Fibroblast of villous mesenchyme (primary cell): ENCODE data around the gene MRTFB. TPM values are rescaled to one million over a fixed set of nuclear protein-coding genes. Genes with fewer than 3 reads are reported as not detected.

Experiments
- DNase-seq: peaks from one replicate; pipeline ENCODE4 v3.0.0-alpha.2; 2010; ENCODE audit warnings: low read depth
- H3K4me3 ChIP-seq: 2 replicates; pipeline ENCODE4 v1.5.1; 2011; ENCODE audit warnings: low read depth, mild to moderate bottlenecking, low read length
- CTCF ChIP-seq: IDR thresholded peaks from 2 replicates; pipeline ENCODE4 v1.5.1; 2012; ENCODE audit warnings: low read depth, mild to moderate bottlenecking, low read length; ENCODE audit not compliant: insufficient read depth
- total RNA-seq: library from RNA; depleted of rRNA; stranded (reverse); fragments of >200 nt; gene quantifications from 2 replicates; pipeline ENCODE4 v1.2.3, GENCODE V29; 2012

MRTFB gene
- total RNA-seq, 1 donor: 8.2 TPM

- no peak overlapping the region for H3K4me3 ChIP-seq
- TF ChIP-seq CTCF: no peak
- no peak for DNase-seq
Measured at GRCh38 chr16:14198572-14198971, 127.5 kb downstream of the MRTFB start.

GRCh38 chr16:14199199-14199598, 128.1 kb downstream of the MRTFB start:
- TF ChIP-seq CTCF: no peak
- no peak for DNase-seq

GRCh38 chr16:14199624-14200023, 128.5 kb downstream of the MRTFB start:
- no peak for DNase-seq
- no peak overlapping the region for H3K4me3 ChIP-seq
- no peak for TF ChIP-seq CTCF

More at GRCh38 chr16:14199199-14199598, 128.1 kb downstream of the MRTFB start:
- no peak overlapping the region for H3K4me3 ChIP-seq

- TF ChIP-seq CTCF: no peak
- no peak overlapping the region for H3K4me3 ChIP-seq
- DNase-seq: no peak
Measured at GRCh38 chr16:14202095-14202494, 131.0 kb downstream of the MRTFB start.

- peak; percentile 46 for TF ChIP-seq CTCF
- peak; percentile 30 for DNase-seq
- H3K4me3 ChIP-seq: no peak overlapping the region
Measured at GRCh38 chr16:14202697-14203096, 131.6 kb downstream of the MRTFB start.

- H3K4me3 ChIP-seq: no peak overlapping the region
- DNase-seq: no peak
- no peak for TF ChIP-seq CTCF
Measured at GRCh38 chr16:14203166-14203565, 132.0 kb downstream of the MRTFB start.

GRCh38 chr16:14205666-14206065, 134.5 kb downstream of the MRTFB start:
- DNase-seq: peak; percentile 28
- H3K4me3 ChIP-seq: no peak overlapping the region
- no peak for TF ChIP-seq CTCF
